Esophagus muscularis mucosa (tissue), 4 donors: ENCODE results near the gene RENBP. TPM values are rescaled to one million over a fixed set of nuclear protein-coding genes. Genes with fewer than 3 reads are reported as not detected.

Experiments
- DNase-seq: peaks from one replicate; pipeline ENCODE4 v3.0.0-alpha.2; 2017; ENCODE audit errors: extremely low spot score
- H3K27ac ChIP-seq, 4 donors: fragments of 200-600 bp; sonication (generic); replicated peaks in 1 of 4; 1 replicate in 3 of 4; 2 replicates in 1 of 4; pipeline ENCODE4 v1.5.1; 2016 to 2019; ENCODE audit warnings: mild to moderate bottlenecking in 1 of 4
- H3K27me3 ChIP-seq, 4 donors: fragments of 200-600 bp; sonication (generic); one replicate each; pipeline versions ENCODE4 v1.5.1 to v1.6.0; 2016 to 2019
- H3K36me3 ChIP-seq, 4 donors: fragments of 200-600 bp; sonication (generic); one replicate each; pipeline ENCODE4 v1.5.1; 2016 to 2019
- H3K4me1 ChIP-seq, 4 donors: fragments of 200-600 bp; sonication (generic); one replicate each; pipeline ENCODE4 v1.5.1; 2016 to 2019
- H3K4me3 ChIP-seq, 4 donors: fragments of 200-600 bp; sonication (generic); 1 replicate in 2 of 4; 2 replicates in 2 of 4; pipeline ENCODE4 v1.5.1; 2016 to 2019; ENCODE audit warnings: mild to moderate bottlenecking in 4 of 4, moderate library complexity in 1 of 4
- H3K9me3 ChIP-seq, 4 donors: fragments of 200-600 bp; sonication (generic); 1 replicate in 3 of 4; 2 replicates in 1 of 4; pipeline ENCODE4 v1.5.1; 2016 to 2019
- EP300 ChIP-seq: sonication (generic); formaldehyde crosslinking; IDR thresholded peaks from one replicate; pipeline ENCODE4 v1.6.1; 2017; ENCODE audit warnings: antibody characterized with exemption
- POLR2A ChIP-seq: fragments of 450-650 bp; IDR thresholded peaks from one replicate; pipeline ENCODE4 v1.6.1; 2017; ENCODE audit warnings: antibody characterized with exemption, moderate library complexity, mild to moderate bottlenecking, low read depth
- POLR2AphosphoS5 ChIP-seq, 2 donors: sonication (generic); formaldehyde crosslinking; IDR thresholded peaks; one replicate each; pipeline ENCODE4 v1.6.1; 2017; ENCODE audit warnings: antibody characterized with exemption in 2 of 2
- WGBS: methylation state at CpG from one replicate; pipeline ENCODE4 v1.1.5; 2018; 5-methylcytosine and 5-hydroxymethylcytosine counted together
- intact Hi-C: fragments of 100-400 bp; cut with DNase I; formaldehyde crosslinking; loops from one replicate; pipeline ENCODE4 v1.15.1; 2023
- total RNA-seq, 4 donors: library from RNA; depleted of rRNA; stranded (reverse); fragments of >200 nt; gene quantifications; one replicate each; pipeline versions ENCODE4 v1.1.0 to v1.2.1, GENCODE V29; 2016
- TF ChIP-seq, protein P1 (sequence below), 3 experiments: fragments of 200-600 bp in 2 of 3; fragments of 450-650 bp in 1 of 3; sonication (generic) in 2 of 3; IDR thresholded peaks; one replicate each; pipeline ENCODE4 v1.5.1; 2017 to 2019; ENCODE audit warnings: antibody characterized with exemption in 3 of 3, mild to moderate bottlenecking in 2 of 3, moderate library complexity in 1 of 3

RENBP gene
- total RNA-seq, 4 donors from 2014 or later, result 8.0 to 12.6 (median 9.1) TPM

DNA sequence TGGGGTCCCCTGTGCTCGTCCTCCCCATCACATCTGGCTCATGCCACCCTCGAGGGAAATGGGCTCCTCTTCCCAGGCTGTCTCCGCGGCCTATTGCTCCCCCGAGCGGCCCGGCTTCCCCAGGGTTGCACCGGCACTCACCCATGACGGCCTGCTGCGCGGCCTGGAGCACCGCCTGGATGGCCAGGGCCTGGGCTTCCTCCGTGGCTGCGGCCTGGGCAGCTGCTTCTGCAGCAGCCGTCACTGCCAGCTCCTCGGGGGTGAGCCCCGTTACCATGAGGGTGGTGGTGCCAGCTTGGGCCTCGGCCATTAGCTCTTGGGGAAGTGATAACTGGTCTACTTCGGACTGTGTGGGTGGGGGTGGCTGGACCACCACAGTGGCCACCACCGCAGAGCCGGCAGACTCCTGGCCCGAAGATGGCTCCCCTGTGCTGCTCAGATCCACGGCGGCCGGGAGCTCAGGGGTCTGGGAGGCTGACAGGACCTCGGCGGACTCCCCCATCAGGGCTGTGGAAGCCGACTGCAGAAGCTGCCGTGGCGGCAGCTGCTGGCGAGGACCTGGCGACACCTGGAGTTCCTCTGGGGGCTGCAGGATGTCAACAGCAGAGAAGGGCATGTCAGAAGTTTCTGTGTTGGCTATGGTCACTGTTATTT is 8.1 kb upstream of the RENBP start:
- peaks cover 17 to 81% (median 71%) of the 10 kb centered on the region in 4 donors for H3K4me1 ChIP-seq
- H3K36me3 ChIP-seq, result peaks cover 21 to 94% (median 65%) of the 10 kb centered on the region in 4 donors
- no peak for DNase-seq
- TF ChIP-seq, protein P1, sequence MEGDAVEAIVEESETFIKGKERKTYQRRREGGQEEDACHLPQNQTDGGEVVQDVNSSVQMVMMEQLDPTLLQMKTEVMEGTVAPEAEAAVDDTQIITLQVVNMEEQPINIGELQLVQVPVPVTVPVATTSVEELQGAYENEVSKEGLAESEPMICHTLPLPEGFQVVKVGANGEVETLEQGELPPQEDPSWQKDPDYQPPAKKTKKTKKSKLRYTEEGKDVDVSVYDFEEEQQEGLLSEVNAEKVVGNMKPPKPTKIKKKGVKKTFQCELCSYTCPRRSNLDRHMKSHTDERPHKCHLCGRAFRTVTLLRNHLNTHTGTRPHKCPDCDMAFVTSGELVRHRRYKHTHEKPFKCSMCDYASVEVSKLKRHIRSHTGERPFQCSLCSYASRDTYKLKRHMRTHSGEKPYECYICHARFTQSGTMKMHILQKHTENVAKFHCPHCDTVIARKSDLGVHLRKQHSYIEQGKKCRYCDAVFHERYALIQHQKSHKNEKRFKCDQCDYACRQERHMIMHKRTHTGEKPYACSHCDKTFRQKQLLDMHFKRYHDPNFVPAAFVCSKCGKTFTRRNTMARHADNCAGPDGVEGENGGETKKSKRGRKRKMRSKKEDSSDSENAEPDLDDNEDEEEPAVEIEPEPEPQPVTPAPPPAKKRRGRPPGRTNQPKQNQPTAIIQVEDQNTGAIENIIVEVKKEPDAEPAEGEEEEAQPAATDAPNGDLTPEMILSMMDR (IDR thresholded peaks at IDR 0.05), result no peak
- TF ChIP-seq EP300 (no peak), POLR2AphosphoS5 (IDR thresholded peaks at IDR 0.05) (no peak), POLR2A (no peak)
- peak overlapping the region in 3 of 4 donors; percentile 9 to 45 (median 45) for H3K4me3 ChIP-seq
- no peaks in the 10 kb centered on the region for H3K27me3 ChIP-seq
- H3K9me3 ChIP-seq, result no peaks in the 10 kb centered on the region
- intact Hi-C loops, result loop anchor here (2.0 kb wide), 1 partner anchor 188 kb away; the partner anchor contains the start of gene PLXNB3
- peak overlapping the region; percentile 82 to 88 (median 85) for H3K27ac ChIP-seq
- WGBS, result 58% methylated on average over 2 of the region's 32 CpGs

DNA sequence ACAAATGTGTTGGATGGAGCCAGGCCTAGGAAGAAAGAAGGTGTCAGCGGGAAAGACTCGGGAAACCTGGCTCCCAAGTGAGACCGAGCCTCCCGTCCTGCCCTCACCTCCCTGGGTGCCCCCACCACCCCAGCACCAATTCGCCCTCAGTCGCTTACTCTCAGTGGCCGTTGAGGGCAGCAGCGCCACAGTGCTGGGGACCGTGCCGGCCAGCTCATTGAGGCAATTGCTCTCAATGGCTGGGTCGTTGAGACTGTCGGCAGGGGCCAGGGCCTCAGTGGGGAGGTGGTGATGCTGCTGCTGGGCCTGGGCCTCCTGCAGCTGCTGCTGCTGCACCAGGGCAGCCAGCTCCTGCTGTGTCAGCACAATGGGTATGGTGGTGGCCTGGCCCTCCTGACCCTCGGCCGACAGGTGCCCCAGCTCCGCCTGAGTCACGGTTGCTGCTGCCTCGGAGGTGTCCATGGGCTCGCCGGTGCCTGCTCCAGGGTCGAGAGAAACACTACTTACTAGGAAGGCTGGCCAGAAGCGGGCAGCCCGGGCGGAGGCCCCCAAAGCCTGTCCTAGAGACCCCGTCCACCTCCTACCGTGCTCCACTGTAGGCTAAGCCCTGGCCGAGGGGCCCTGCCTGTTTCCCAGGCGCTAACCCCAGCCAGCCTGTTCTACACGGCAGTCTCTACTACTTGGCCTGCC is 7.4 kb upstream of the RENBP start:
- Histone ChIP-seq H3K4me1 (peaks cover 17 to 84% (median 68%) of the 10 kb centered on the region in 4 donors), H3K27me3 (no peaks in the 10 kb centered on the region), H3K27ac (peak overlapping the region; percentile 82 to 88 (median 85)), H3K4me3 (peak overlapping the region in 3 of 4 donors; percentile 9 to 45 (median 15)), H3K9me3 (no peaks in the 10 kb centered on the region), H3K36me3 (peaks cover 21 to 87% (median 58%) of the 10 kb centered on the region in 4 donors)
- DNase-seq, result no peak
- intact Hi-C loops, result loop anchor here (2.0 kb wide), 1 partner anchor 187 kb away; the partner anchor contains the start of gene PLXNB3
- no peak for TF ChIP-seq POLR2AphosphoS5 (IDR thresholded peaks at IDR 0.05)
- TF ChIP-seq POLR2A, result no peak
- TF ChIP-seq, protein P1 (IDR thresholded peaks at IDR 0.05), result no peak
- no peak for TF ChIP-seq EP300
- WGBS, result 83% methylated on average over 16 of the region's 28 CpGs

DNA sequence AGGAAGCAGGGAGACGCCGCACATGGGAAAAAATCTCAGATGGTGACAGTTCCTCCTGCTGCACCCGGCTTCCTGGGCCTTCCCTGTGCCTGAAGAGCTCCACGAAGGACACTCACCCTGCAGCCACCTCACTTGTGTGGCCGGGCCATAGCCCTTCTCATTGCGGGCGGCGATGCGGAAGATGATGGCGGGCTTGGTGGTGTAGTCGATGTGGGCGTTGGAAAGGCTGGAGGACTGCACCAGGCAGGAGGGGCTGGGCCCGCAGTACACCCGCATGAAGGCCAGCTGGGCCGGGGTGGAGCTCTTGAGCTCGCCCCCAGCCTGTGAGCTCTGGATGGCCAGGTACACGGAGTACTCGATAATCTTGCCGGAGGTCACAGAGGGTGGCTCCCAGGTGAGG is 5.7 kb upstream of the RENBP start:
- Histone ChIP-seq H3K9me3 (no peaks in the 10 kb centered on the region), H3K36me3 (peaks cover 21 to 71% (median 43%) of the 10 kb centered on the region in 4 donors), H3K27ac (peak overlapping the region; percentile 82 to 88 (median 85)), H3K4me1 (peaks cover 17 to 88% (median 67%) of the 10 kb centered on the region in 4 donors), H3K27me3 (no peaks in the 10 kb centered on the region), H3K4me3 (no peak overlapping the region)
- intact Hi-C loops, result no loop called here
- DNase-seq, result no peak
- 96% methylated on average over 18 of the region's 19 CpGs for WGBS
- TF ChIP-seq EP300 (no peak), POLR2AphosphoS5 (IDR thresholded peaks at IDR 0.05) (no peak), POLR2A (no peak)
- TF ChIP-seq, protein P1 (IDR thresholded peaks at IDR 0.05), result no peak

GRCh38 chrX:153948847-153949805 is 4.7 kb upstream of the RENBP start:
- TF ChIP-seq POLR2AphosphoS5 (IDR thresholded peaks at IDR 0.05) (no peak), EP300 (no peak)
- TF ChIP-seq, protein P1 (IDR thresholded peaks at IDR 0.05), result no peak
- intact Hi-C loops, result no loop called here
- H3K36me3 ChIP-seq, result peaks cover 21 to 61% (median 33%) of the 10 kb centered on the region in 4 donors
- H3K9me3 ChIP-seq, result no peaks in the 10 kb centered on the region
- no peak overlapping the region for H3K4me3 ChIP-seq
- peak overlapping the region; percentile 82 to 88 (median 85) for H3K27ac ChIP-seq
- WGBS, result 74% methylated on average over 29 of the region's 30 CpGs
- DNase-seq, result no peak
- no peaks in the 10 kb centered on the region for H3K27me3 ChIP-seq
- H3K4me1 ChIP-seq, result peaks cover 17 to 79% (median 62%) of the 10 kb centered on the region in 4 donors
